ENCODE measurements around the gene PPP1R37.

Gene PPP1R37

GRCh38 chr19:45071969-45072790 is 20.8 kb upstream of the PPP1R37 start:
- no peak for DNase-seq

- no peak for DNase-seq
Measured at GRCh38 chr19:45074744-45075300, 18.2 kb upstream of the PPP1R37 start.

DNA sequence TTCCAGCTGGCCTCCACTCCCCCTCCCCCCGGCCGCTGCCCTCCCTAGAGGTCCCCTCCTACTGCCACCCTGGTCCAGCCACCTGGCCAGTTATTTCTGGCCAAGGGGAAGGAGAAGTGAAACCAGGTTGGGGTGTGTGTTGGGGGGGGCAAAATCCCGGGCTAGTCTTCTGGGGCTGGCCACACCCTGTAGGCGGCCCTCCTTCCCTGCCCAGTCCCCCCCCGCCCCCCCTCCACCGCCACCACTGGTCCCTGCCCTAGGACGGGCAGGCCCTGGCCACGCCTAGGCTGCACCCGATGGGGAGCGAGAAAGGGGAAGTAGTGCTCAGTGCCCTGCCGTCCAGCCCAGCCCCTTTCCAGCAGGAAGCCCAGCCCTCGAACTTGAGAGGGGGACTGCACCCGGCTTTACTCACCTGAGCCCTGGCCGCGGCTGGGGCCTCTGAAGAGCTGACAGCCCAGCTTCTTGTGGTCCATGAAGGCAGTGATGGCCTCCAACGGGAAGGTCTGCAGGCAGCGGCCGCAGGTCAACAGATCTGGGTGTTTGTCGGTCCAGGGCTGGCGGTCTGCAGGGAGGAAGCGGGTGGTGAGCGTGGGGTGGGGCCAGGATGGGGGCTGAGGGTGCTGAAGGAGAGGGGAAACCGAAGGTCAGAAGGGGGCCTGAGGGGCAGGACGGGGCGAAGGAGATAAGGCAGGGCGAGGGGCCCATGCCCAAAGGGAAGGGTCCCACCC is 17.5 kb upstream of the PPP1R37 start:
- DNase-seq: peak; percentile 95

DNA sequence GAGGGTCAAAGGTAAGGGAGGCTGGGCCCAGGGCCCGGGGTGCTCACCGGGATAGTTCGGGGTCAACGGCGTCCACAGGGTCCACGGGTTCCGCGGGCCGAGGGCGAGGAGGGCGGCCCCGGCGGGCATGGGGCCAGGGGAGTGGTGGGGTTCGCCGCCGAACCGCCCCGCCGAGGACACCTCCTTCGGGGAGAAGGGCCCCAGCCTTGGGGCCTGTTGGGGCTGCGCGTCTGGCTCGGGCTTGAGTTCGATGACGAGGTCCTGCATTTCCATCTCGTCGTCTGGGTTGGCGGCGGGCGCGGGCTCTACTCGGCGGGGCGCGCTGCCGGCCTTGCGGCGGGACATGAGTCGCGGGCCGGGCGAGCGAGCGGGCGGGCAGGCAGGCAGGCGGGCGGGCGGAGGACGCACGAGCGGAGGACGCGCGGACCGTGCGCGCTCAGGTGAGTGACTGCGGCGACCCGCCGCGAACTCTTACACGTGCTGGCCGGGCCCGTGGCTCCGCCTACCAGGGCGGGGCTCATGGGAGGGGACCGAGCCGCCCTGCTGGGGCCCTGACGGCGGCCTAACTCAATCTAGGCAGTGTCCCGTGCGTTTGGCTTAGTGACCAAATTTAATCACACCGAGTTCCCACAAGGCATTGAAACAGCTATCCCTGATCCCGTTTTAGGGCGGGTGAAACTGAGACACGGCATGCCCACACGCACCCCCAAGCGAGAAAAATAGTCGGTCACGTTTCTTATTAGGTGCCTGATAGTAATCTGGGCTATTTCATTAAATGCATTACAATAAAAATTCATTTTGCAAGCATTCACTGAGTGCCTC is 16.7 kb upstream of the PPP1R37 start, which contains the start of gene ZNF296:
Gene ZNF296 (minus strand): TSS at position 450 of the 822 bp plus-strand sequence. CDS start 105 bp downstream, at position 345.
- peak; percentile 93 for DNase-seq

DNA sequence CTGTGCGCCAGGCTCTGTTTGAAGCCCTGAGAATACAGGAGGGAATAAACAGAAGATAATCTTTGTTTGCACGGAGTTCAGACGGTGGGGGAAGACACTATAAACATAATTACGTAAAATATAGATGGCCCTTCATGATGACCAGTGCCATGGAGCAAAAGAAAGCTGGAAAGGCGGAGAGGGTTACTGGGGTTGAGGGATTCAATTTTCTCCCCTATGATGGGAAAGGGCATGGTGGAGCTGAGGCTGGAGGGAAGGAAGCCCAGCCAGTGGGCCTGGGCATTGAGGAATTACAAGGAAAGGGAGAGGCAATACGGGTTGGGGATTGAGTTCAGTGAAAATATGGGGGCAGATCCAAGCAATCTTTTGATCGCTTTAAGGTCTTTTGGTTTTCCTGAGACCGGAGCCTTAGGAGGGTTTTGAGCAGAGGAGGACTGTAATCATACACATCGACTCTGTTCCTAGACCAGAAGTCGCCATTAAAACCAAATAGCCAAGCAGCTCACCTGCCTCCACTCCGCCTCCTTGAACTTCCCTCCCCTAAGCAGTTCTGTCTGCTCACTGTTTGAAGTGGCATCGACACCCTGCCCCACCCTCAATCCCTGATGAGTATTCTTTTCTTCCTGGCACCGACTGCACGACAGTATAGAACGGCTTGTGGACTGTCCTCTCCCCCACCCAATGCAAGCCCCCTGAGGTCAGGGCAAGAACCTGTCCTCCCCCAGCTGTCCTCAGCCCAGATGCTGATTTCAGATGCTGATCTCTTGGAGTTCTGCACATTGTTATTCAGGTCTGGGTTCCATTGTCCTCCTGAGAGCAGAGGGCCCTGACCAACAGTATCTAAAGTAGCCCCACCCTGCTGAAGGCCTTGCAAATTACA is 15.9 kb upstream of the PPP1R37 start:
- DNase-seq: no peak

DNA sequence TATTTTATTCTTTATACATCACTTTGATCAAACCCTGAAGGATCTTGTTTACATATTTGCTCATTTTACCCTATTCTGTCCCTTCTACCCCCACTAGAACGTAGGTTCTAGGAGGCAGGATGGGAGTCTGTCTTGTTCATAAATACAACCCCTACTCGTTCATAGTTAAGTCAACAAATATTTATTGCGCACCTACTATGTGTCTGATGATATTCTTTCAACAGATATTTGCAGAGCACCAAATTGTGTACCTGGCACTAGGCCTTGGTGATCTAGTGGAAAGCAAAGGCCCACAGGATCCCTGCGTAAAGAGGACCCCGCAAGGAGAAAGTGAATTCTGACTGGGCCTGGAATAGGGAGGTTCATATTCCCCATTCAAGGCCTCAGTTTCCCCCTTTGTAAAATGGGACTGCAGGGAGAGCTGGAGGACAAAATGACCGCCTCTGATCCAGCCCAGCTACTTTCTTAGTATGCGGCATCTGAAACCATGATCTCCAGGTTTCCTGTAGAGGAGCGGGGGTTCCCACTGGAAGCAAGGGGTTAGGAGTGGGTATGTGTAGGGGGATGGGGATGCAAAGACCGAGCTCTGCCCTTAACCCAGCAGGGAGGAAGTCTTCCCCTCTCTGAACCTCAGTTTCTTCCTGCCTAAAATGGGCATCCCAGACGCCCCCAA is 14.5 kb upstream of the PPP1R37 start:
- DNase-seq: no peak

DNA sequence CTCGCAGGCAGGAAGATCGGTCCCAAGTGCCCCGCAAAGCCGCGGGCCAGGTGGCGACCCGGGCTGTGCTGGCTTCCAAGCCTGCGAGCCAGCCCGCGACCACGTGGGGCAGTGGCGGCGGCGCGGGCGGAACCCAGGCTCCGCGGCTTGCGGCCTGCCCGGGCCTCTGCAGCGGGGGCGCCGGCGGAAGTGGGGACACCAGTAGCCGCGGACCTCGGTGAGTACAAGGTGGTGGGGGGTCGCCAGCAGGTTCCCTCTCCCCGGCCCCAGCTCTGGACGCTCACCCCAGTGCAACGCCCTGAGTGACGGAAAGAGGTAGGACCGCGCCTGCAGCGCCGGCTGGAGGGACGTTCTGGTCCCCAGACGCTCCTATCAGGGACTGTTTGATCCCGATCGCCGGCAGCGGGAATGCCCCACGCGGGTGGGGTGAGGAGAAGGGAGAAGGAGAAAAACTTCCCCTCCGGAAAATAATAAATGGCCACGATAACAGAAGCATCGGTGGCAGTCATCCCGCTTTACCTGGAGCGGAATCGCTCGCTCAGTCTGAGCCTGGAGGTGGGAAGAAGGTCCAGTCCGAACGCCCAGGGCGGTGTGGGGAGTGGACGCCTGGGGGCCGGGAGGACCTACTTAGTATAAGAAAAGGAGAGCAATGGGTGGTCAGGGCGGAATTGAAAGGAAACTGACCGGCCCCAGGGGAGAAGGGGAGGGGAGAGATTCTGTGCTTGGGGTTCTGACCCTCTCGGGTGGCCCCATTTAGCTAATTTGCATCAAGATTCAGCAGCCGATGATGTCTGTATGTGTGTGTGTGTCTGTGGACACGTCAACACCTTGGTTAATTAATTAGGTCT is 13.7 kb upstream of the PPP1R37 start, which contains the start of gene GEMIN7:
Gene GEMIN7 (plus strand): TSS at position 198 of the 848 bp plus-strand sequence. CDS start 10,855 bp downstream, outside the sequence.
- peak; percentile 83 for DNase-seq

DNA sequence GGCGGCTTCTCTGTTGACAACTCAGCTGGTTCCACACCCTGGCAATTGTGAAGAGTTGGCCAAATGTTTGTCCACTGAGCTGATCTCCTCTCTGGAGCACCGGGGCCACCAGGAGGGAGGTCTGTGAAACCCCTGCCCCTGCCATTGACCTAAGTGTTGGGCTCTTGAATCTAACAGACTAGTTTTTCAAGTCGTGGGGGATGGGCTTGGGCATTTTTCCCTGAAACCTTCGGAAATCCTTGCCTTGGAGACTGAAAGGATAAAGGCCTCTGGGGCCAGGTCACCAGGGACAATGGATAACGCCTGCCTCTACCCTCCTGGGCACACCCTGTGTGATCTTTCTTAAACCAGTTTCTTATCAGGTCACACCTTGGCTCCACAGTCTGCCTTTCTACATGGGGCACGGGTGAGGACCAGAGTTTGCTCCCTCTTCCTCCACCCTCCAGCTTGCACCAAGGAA is 13.0 kb upstream of the PPP1R37 start:
- DNase-seq: no peak

DNA sequence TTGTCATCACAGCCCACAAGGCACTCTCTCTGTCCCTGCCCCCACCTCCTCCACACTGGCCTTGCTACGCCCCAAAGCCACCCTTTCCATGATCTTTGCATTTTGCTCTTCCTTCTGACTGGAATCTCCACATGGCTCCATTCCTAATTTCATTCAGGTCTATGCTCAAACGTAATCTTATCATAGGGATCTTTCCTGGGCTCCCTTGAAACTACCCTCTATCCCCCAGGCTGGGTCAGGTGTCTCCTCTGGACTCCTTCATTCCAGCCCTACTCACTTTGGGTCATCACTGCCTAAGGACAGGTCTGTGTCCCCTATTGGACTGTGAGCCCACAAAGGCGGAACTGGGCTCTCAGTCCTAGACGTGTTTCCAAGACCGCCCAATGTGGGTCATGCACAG is 10.8 kb upstream of the PPP1R37 start:
- DNase-seq: no peak

GRCh38 chr19:45086480-45086879 is 6.5 kb upstream of the PPP1R37 start:
- no peak for DNase-seq

GRCh38 chr19:45087531-45087930 is 5.4 kb upstream of the PPP1R37 start:
- no peak for DNase-seq

- no peak for DNase-seq
Measured at GRCh38 chr19:45090034-45090433, 2.9 kb upstream of the PPP1R37 start.

- no peak for DNase-seq
Measured at GRCh38 chr19:45090606-45091005, 2.4 kb upstream of the PPP1R37 start.

- DNase-seq: peak; percentile 97
Measured at GRCh38 chr19:45091031-45091923, 1.7 kb upstream of the PPP1R37 start.

- DNase-seq: no peak
Measured at GRCh38 chr19:45094137-45094536, 1.2 kb downstream of the PPP1R37 start.

DNA sequence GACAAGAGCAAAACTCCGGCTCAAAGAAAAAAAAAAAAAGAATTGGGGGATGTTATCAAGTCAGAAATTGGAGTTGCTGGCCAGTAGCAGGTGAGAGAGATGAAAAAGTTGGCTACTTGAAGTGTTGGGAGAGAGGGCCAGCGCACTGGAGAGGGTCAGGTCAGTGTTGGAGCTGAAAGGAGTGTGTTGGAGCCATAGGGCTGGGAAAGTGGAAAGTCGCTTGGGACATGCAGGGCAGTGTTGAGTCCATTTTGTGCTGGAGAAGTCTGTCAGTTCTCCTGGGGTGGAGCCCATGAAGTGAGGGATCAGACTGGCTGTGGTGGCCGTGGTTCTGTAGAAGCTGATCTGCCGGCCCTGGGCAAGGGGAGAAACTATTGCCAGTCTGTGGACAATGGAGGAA is 1.7 kb downstream of the PPP1R37 start:
- no peak for DNase-seq

DNA sequence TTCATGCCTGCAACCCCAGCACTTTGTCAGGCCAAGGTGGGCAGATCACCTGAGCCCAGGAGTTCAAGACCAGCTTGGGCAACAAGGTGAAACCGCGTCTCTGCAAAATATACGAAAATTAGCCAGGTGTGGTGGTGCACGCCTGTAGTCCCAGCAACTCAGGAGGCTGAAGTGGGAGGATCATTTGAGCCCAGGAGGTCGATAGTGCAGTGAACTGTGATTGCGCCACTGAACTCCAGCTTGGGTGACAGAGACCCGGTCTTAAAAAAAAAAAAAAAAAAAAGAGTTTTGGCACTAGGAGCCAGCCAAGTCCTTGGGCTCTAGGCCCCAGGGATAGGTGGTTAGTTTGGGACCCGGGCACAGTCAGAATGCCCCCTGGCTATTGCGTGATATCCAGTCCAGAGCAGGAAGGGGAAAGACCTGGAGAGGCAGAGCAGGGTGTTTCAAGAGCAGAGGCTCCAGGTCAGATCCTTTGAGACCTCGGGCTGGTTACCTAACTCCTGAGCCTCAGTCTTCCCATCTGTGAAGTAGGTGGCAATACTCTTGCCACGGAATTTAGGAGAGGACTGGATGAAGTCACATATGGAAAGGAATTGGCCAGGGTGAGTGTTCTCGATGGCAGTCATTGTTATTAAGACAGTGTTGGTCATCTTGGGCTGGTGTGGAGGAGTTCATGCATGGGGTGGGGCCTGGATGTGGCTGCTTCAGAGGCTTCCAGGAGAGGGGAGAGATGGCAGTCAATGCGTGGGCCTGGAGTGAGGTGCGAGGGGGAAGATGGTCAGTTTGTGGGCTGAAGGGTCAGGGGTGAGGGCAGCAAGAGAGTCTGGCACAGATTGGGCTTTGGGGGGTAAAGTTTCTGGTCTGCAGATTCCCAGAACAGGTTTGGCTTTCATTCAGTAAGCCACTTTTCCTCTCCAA is 2.8 kb downstream of the PPP1R37 start:
- DNase-seq: no peak

GRCh38 chr19:45096700-45097099 is 3.7 kb downstream of the PPP1R37 start:
- DNase-seq: no peak

Measured in RPMI8226 (cell line).